ENCODE data around the gene RERGL.
"Not testable (repeated sequence)": the region's sequence is repeated elsewhere in the genome, so short reads cannot be mapped to it uniquely, and the experiment has no call there.

RERGL gene, protein sequence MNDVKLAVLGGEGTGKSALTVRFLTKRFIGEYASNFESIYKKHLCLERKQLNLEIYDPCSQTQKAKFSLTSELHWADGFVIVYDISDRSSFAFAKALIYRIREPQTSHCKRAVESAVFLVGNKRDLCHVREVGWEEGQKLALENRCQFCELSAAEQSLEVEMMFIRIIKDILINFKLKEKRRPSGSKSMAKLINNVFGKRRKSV

DNA sequence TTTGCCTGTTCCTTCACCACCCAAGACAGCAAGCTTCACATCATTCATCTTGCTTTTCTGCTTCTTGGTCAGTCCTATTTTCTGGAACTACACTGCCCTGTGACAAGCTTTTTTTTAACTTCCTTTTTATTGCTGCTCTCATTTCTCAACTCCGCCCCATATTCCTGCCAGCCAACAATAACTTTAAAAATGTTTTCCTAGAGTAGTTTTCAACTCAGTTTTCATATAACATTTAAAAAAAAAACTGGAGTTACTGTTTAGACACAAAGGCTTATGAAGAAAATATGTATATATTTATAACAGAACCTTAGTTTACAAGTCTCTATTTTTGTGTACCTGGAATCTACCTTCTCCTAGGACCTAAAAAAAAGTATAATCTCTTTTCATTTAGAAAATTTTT lies at the start of gene RERGL:
Gene RERGL (minus strand): TSS at position 101 of the 400 bp plus-strand sequence. CDS start 53 bp downstream, at position 48.
- no peak for DNase-seq (ENCODE audit: low read depth)

DNA sequence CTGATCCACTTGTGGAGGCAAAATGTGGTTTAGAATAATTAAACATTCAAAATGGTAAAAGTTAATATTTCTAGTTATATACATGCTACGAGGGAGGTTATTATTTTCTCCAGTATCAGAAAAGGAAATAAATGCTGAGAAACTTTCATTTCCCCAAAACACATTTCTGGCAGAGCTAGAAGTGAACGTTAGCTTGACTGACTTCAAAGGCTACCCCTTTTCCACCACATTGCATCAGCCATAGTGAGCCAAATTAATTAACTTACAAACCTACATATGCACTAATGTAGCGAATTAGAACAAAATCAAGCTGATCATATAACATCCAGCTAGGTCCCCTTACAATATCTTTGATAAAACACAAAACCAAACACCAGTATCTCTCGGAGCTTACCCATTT lies 49.3 kb upstream of the RERGL start:
- DNase-seq (ENCODE audit: low read depth), result no peak

DNA sequence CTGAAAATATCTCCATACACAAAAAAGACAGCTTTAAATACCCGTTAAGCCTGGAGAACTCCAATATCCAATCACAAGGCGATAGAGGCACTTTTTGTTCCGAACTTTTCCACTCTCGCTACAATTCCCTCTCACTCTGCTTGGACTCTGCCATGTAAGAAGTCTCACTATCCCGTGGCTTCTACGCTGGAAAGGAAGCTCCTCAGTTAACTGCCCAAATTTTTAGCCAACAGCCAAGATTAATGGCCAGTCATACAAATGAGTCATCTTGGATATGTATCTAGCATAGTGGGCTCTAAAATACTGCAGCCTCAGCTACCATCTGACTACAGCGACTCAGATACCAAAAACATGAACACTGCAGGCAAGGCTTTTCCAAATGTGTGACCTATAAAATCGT lies 45.5 kb upstream of the RERGL start:
- DNase-seq (ENCODE audit: low read depth), result no peak

DNA sequence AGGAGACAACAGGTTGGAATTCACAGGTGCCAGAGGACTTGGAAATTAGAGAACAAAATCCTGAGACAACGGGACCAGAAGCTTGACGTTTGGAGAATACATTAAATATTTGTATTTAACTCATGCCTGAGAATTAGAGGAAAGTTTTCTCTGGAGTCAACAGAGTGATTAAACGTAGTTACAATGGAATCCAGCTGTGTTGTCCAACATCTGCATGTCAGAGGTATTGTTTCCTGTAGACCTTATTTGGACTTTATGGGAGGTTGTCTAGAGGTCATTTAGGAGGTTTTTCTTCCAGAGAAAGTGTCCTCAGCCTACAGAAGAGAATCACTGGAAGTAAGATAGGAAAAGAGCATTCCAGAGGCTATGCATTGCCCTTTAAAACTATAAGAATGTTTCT lies 45.1 kb upstream of the RERGL start:
- DNase-seq (ENCODE audit: low read depth), result no peak

DNA sequence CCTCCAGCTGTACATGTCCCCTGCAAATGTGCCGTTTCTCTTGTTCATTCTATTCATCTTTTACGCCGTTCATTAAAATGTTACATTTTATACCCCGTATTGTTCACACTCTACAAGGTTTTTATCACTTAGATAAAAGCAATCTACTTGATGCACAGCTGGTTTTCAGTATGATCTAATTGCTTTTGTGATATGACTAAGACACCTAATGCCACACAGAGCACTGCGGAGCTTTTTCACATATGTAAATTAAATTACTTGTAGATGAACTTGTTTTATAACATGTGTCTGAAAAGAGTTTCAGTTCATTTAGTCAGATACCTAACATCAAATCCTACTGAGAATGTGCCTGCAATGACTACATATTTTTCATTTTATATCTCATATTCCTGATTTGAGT lies 40.9 kb upstream of the RERGL start:
- no peak for DNase-seq (ENCODE audit: low read depth)

DNA sequence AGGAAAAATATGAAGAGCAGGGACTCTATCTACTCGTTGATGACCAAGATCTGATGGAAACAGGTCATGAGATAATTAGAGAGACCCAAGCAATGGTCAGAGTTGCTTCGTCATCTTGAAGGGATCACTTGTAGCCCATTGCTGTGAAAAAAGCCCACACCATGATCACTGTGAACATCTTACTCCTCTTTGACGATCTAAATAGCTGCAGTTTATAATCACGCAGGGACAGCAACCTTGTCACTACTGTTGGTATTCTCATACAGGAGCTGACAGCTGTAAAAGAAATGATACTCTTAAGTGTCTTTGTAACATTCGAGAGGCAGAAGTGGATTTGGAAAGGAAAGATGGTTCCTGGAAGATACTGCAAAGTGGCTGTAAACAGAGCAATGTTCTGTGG lies 33.7 kb upstream of the RERGL start:
- DNase-seq (ENCODE audit: low read depth), result no peak

DNA sequence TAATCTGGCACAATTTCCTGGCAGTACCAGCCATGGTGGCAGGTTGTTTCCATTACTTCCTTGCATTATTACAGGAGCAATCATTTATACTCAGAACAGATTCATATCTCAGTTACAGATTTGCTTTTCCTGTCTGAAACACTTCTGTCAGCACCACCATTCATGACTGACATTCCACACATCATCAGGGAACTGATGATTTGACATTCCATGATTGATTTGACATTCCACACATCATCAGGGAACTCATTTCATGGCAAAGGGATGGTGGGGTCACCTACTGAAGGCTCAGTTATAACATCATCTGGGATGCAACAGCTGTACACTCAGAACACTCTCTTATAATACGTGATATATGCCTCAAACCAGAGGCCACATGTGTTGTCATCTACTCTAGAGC lies 30.9 kb upstream of the RERGL start:
- no peak for DNase-seq (ENCODE audit: low read depth)

DNA sequence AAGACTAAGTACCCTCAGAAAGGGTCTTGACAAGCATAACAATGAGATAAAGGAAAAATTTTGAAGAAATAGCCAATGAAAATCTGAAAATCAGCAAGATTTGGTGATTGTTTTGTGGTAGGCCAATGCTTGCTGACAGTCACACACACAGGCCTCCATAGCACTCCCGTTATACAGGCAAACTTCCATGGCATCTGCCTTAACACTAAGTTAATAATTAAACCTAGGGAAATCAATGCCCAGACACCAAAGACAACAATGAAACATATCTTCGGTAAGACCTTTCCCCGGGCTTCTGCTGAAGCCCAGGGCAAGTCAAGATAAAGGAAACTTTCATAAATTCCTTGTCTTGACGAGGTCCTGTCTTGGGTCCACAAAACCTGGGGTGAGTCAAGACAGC lies 18.6 kb upstream of the RERGL start:
- no peak for DNase-seq (ENCODE audit: low read depth)

DNA sequence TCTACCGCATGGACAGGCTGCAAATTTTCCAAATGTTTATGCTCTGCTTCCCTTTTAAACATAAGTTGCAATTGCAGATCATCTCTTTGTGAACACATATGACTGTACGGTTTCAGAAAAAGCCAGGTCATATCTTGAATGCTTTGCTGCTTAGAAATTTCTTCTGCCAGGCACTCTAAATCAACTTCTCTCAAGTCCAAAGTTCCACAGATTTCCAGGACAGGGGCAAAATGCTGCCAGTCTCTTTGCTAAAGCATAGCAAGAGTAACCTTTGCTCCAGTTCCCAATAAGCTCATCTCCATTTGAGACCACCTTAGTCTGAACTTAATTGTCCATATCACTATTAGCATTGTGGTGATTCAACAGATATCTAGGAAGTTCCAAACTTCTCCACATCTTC lies 13.6 kb upstream of the RERGL start:
- no peak for DNase-seq (ENCODE audit: low read depth)

DNA sequence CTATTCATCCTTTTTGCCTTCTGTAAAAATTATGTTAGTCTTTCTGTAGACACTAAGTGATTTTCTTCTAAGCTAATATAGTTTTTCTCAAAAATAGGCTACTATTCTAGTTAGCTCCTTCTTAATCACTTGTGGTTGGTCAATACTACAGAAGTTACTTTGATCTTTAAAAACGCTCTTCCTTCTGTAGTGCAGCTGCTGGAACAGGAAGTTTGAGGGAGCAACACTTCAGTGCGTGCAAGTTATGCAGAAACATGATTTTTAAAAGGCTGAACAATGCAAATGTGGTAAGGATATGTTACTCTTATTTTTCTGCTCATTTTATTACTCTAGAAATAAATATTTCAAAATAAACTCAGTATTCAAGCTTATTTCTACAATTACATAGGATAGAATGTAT lies 11.1 kb upstream of the RERGL start:
- no peak for DNase-seq (ENCODE audit: low read depth)

DNA sequence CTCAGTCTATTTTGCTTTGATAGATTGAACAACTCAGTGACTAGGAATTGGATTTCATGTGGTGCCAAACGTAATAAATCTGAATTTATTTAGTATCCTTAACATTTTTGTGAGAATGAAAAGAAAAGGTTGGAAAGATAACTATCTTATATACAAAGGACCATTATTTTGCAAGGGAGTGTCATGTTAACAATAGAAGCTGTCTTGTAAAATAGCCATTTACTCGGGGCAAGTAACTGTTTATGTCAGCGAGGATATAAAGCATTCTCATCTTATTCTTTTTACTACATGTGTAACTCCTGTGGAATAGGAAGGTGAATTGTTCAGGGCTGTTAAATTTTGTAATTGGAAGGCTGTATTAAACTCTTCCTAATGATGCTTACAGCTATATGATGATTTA lies 5.9 kb downstream of the RERGL start:
- no peak for DNase-seq (ENCODE audit: low read depth)

DNA sequence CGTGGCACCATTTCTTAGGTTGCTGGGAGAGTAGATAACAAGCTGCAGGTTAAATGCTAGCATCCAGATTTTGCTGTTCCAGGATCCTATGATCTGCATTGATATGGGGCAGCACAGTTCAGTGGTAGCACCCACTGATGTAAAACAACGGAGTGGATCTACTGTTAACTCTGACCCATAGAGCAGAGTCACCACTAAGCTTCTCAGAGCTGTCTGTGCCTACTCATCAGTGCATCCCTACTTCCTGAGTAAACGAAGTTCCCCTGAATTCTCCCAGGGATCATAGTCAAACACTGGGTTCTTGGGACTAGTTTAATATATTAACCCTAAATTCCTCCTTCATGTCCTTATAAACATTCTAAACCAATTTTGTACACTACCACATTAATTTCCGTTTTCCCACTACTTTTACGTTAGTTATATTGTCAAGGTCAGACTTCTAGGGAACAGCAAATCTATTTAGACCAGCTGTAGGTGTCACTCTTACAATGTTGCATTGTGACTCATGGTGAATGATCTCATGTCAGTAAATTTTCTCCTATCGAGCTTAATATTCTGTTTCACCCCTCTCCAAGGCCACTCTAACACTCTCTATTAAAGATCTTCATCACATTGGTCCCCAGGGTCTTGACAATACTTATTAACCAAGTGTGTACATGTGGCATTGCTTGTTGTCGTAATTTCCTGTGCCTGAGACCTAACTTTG lies 10.3 kb downstream of the RERGL start:
- DNase-seq (ENCODE audit: low read depth), result no peak

DNA sequence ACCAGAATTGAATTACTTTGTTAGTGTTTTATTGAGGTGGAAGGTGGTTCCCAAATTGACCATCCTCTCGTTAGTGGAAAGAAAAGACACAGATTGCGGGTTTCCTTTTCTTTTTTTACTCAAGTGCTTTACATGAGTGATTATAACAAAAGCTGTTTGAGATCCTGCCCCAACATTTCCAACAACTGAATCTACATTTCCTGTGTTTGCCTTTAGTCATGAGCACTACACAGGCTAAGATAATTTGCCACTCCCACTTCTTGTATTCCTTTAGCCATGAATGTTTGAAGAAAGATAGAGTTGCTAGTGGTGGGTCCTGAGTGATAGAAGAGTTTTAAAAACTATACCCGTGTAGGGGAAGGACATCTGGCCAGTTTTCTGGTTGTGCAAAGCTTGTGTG lies 16.0 kb downstream of the RERGL start:
- no peak for DNase-seq (ENCODE audit: low read depth)

DNA sequence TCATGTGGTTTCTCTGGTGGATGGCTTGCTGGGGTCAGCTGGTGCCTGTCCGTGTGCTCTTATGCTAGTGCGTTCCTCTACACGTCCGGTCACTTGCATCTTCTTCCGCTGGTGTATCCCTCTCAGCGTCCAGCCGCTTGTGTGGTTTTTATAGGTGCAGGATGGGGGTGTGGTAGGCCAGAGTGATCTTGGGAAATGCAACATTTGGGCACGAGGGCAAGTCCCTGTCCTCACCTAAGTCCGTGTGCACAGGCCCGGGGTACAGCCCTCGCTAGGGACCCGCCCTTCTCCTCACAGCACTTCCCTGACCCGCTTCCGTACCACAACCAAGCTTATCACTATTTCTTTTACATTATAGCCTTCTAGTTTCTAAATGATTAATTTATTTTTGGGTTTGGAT lies 17.3 kb downstream of the RERGL start:
- DNase-seq (ENCODE audit: low read depth), result no peak

DNA sequence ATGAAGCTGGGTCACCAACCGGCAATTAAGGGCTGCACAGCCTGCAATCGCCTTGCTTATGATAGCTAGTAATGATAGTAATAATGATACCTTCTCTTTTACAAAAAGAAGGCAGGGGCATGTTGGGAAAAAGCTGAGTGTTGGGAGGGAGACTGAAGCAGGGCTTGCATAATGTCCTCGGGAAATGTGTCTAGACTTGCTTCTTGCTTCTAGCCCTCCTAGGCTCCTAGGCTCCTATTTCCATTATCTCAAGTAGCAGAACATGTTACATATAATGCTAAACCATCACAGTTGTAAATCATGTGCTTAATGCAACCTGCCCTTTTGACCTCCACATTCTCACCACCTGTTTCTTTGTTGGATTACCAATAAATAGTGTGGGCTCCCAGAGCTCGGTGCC lies 18.7 kb downstream of the RERGL start:
- DNase-seq (ENCODE audit: low read depth), result no peak

DNA sequence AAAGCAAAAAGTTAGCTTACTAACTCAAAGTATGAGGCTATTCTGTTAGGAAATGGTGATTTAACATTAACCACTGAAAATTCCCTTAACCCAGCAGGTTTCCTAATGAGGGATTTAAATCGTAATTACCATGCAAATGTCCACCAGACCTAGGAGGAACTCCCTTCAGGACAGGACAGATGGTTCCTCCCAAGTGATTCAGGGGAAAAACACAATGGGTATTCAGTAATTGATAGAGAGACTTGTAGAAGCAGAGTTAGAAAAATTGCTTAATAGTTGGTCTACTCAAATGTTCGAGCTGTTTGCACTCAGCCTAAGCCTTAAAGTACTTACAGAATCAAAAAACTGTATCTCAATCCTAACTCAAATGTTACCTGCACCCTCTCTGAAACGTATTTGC lies 21.6 kb downstream of the RERGL start:
- no peak for DNase-seq (ENCODE audit: low read depth)

DNA sequence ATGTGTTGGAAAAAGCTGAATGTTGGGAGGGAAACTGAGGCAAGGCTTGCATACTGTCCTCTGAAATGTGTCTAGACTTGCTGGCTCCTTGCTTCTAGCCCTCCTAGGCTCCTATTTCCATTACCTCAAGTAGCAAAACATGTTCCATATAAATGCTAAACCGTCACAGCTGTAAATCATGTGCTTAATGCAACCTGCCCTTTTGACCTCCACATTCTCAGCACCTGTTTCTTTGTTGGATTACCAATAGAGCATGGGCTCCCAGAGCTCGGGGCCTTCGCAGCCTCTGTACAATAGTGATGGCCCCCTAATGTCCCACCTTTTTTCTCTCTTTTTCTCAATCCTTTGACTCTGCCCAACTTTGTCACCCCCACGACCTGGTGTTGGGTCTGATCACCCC lies 23.3 kb downstream of the RERGL start:
- DNase-seq (ENCODE audit: low read depth), result no peak

DNA sequence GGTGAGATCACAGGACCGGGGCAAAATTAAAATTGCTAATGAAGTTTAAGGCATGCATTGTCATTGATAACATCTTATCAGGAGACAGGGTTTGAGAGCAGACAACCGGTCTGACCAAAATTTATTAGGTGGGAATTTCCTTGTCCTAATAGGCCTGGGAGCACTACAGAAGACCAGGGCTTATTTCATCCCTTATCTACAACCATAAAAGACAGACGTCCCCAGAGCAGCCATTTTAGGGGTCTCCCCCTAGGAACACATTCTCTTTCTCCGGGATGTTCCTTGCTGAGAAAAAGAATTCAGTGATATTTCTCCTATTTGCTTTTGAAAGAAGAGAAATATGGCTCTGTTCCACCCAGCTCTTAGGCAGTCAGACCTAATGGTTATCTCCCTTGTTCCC lies 27.1 kb downstream of the RERGL start:
- DNase-seq (ENCODE audit: low read depth), result not testable (repeated sequence)

DNA sequence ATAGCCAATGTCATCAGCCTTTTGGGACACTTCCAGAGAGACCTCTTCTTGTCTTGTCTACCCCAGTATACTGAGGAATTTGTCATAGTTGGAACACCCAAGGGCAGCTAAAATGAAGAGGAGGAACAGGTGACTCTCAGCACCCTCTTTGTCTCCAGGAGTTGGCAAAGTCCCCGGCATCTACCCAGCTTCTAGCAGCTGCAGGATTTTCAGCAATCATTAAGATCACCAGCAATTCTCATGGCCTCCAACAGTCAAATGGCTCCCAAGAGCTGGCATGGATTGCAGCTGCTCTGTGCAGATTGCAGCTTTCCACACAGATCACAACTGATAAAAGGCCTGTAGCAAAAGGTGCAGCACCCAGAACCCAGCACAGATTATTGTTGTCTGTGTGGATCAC lies 32.9 kb downstream of the RERGL start:
- no peak for DNase-seq (ENCODE audit: low read depth)

DNA sequence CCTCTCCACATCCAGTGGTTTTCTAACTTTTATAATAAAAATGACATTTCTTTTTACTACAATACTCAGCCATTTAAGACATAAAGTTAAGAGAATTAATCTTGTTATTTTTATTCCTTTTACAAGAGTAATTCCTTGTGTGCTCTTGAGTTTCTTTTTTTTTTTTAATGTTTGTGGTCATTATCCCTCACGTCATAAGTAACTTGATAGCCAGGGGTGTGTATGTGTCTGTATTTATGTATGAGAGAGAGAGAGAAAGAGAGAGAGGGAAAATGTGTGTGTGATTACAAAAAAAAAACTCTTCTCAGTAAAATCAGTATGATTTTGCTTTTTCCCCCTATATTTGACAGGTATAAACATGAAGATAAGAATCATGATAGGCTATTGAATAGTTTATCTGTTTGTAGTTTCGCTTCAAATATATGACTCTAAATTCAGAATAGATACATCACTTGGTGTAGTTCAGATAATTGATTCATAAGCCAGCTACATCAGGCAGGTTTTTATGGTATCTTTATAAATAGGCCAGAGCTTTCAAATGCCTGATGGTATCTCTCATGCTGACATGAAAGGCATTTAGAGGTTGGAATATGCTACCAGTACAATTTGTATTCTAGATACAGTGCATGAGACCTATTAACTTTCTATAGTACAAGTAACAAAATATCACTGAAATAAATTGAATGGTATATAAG lies 34.9 kb downstream of the RERGL start:
- no peak for DNase-seq (ENCODE audit: low read depth)

DNA sequence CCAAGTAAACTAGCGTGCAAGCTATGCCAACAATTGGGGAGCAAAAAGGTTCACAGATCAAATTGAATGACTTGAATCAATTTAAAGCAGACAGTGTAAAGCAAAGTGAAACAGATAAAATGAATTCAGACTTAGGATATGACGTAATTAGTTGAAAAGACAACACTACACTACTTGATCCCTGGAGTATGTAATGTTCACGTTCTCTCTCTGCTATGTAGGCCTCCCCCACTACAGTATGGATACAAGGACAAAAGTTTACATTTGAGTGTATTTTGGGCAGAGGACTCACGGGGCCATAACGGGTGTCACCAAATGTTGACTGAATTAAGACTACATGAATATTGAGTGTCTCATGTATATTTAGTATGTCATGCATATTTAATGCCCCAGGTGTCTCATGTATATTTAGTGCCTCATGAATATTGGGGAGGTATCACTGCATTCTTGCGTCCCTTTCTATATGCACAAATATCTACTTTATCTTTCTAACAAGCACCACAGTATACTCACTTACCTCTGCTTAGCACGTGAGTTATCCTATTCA lies 44.5 kb downstream of the RERGL start:
- DNase-seq (ENCODE audit: low read depth), result no peak

DNA sequence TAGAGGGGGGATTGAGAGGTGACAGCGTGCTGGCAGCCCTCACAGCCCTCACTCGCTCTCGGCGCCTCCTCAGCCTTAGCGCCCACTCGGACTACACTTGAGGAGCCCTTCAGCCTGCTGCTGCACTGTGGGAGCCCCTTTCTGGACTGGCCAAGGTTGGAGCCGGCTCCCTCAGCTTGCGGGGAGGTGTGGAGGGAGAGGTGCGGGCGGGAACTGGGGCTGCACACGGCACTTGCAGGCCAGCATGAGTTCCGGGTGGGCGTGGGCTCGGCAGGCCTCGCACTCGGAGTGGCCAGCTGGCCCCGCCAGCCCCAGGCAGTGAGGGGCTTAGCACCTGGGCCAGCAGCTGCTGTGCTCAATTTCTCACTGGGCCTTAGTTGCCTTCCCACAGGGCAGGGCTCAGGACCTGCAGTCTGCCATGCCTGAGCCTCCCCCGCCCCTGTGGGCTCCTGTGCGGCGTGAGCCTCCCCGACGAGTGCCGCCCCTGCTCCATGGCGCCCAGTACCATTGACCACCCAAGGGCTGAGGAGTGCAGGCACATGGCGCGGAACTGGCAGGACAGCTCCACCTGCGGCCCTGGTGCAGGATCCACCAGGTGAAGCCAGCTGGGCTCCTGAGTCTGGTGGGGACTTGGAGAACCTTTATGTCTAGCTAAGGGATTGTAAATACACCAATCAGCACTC lies 49.8 kb downstream of the RERGL start:
- not testable (repeated sequence) for DNase-seq (ENCODE audit: low read depth)
